K562 (cell line): Measurements from ENCODE around the gene STT3B. TPM values are rescaled to one million over a fixed set of nuclear protein-coding genes. Genes with fewer than 3 reads are reported as not detected.
A peak's percentile ranks its signal among the peaks of the same experiment; 100 is the strongest.
"Not testable (repeated sequence)": the region's sequence is repeated elsewhere in the genome, so short reads cannot be mapped to it uniquely, and the experiment has no call there.

Experiments
- ATAC-seq: fragments of 200-7000 bp; cut with Tn5 transposase; 3 replicates; pipeline ENCODE4 v1.9.1; 2020; ENCODE audit warnings: moderate library complexity
- BruUV-seq: library from RNA; stranded (reverse); fragments of 400-500 nt; replicated peaks from 2 replicates; lab custom pipeline; 2021; lab: Mats Ljungman, UMichigan
- CTCF ChIA-PET: fragments of 300-600 bp; formaldehyde crosslinking; extraction: SDS; loops from one replicate; lab custom pipeline; 2021; ENCODE audit warnings: low intra/inter-chr PET ratio; lab: Yijun Ruan, JAX
- POLR2A ChIA-PET: fragments of 300-600, 350-650 bp; sonication (Branson Sonifier 250); formaldehyde crosslinking; extraction: SDS; loops from one replicate; lab custom pipeline; 2021; ENCODE audit warnings: antibody characterized with exemption, inconsistent platforms; lab: Yijun Ruan, JAX
- DNase-seq, 4 experiments: peaks; one replicate each; pipeline versions ENCODE4 v3.0.0 to v3.0.0-alpha.2; 2011 to 2018; ENCODE audit warnings: low spot score in 3 of 4, mixed read lengths in 3 of 4; ENCODE audit errors: extremely low read depth in 1 of 4
- FAIRE-seq: peaks from 2 replicates; lab custom pipeline; 2011; peaks lifted over from hg19 to GRCh38; lab: Jason Lieb, UNC
- H2AFZ ChIP-seq: 2 replicates; pipeline ENCODE4 v1.6.0; 2011; ENCODE audit warnings: low read depth, low read length, control low read depth, inconsistent platforms
- H3K27ac ChIP-seq: fragments of 200-600 bp; 3 replicates; pipeline ENCODE4 v1.8.0; 2011; ENCODE audit warnings: low read depth, mild to moderate bottlenecking, control low read depth, inconsistent platforms, low read length, moderate library complexity, mixed read lengths; ENCODE audit errors: extremely low read depth
- H3K27me3 ChIP-seq, 2 experiments: fragments of 300-600 bp in 1 of 2; 2 replicates in 1 of 2; 3 replicates in 1 of 2; pipeline versions ENCODE4 v1.6.0 to v1.8.0; 2011; ENCODE audit warnings: inconsistent platforms in 2 of 2, low read length in 2 of 2, mild to moderate bottlenecking in 1 of 2, mixed read lengths in 1 of 2, moderate library complexity in 1 of 2; ENCODE audit not compliant: control insufficient read depth in 2 of 2, insufficient read depth in 2 of 2
- H3K36me3 ChIP-seq: fragments of 300-600 bp; 3 replicates; pipeline ENCODE4 v1.8.0; 2011; ENCODE audit warnings: mild to moderate bottlenecking, low read length, inconsistent platforms; ENCODE audit not compliant: control insufficient read depth, insufficient read depth
- H3K4me1 ChIP-seq, 2 experiments: fragments of 200-600 bp in 1 of 2; replicated peaks in 1 of 2; 2 replicates in 1 of 2; 3 replicates in 1 of 2; pipeline versions ENCODE4 v1.5.1 to v1.8.0; 2011; ENCODE audit warnings: inconsistent platforms in 2 of 2, low read length in 2 of 2, mild to moderate bottlenecking in 1 of 2, mixed read lengths in 1 of 2, moderate library complexity in 1 of 2; ENCODE audit not compliant: control insufficient read depth in 2 of 2, insufficient read depth in 2 of 2
- H3K4me2 ChIP-seq: 2 replicates; pipeline ENCODE4 v1.6.1; 2011; ENCODE audit warnings: low read length, control low read depth, inconsistent platforms, mixed read lengths; ENCODE audit not compliant: insufficient read depth
- H3K4me3 ChIP-seq: fragments of 200-600 bp; sonication (generic), shearing (Covaris generic); 2 replicates; pipeline ENCODE4 v1.5.1; 2016; ENCODE audit warnings: control low read depth, inconsistent platforms
- H3K79me2 ChIP-seq: fragments of 200-600 bp; 3 replicates; pipeline ENCODE4 v1.8.0; 2011; ENCODE audit warnings: low read length, inconsistent platforms; ENCODE audit not compliant: control insufficient read depth, insufficient read depth
- H3K9ac ChIP-seq, 2 experiments: 2 replicates each; pipeline versions ENCODE4 v1.6.0 to v1.6.1; 2011; ENCODE audit warnings: low read depth in 2 of 2, low read length in 2 of 2, control low read depth in 1 of 2, inconsistent platforms in 1 of 2, mild to moderate bottlenecking in 1 of 2, mixed read lengths in 1 of 2; ENCODE audit not compliant: insufficient read depth in 1 of 2
- H3K9me1 ChIP-seq: one replicate; pipeline ENCODE4 v1.6.0; 2011; ENCODE audit warnings: inconsistent platforms, mild to moderate bottlenecking, low read length, moderate library complexity; ENCODE audit not compliant: control insufficient read depth, insufficient read depth
- H3K9me3 ChIP-seq: replicated peaks from 2 replicates; pipeline ENCODE4 v1.5.1; 2011; ENCODE audit warnings: low read depth, low read length, inconsistent platforms; ENCODE audit not compliant: control insufficient read depth, insufficient read depth
- H4K20me1 ChIP-seq: replicated peaks from 2 replicates; pipeline ENCODE4 v1.6.1; 2011; ENCODE audit warnings: low read length, inconsistent platforms, mixed read lengths; ENCODE audit not compliant: control insufficient read depth, insufficient read depth
- CBX1 ChIP-seq: sonication (generic); IDR thresholded peaks from 2 replicates; pipeline ENCODE4 v1.6.1; 2016; ENCODE audit warnings: antibody characterized with exemption, low read depth, mild to moderate bottlenecking
- CBX3 ChIP-seq, 2 experiments: IDR thresholded peaks; 1 replicate in 1 of 2; 2 replicates in 1 of 2; pipeline ENCODE4 v1.6.1; 2012; ENCODE audit warnings: inconsistent platforms in 2 of 2, low read length in 2 of 2, borderline replicate concordance in 1 of 2, control low read depth in 1 of 2
- CBX5 ChIP-seq: IDR thresholded peaks from 2 replicates; pipeline ENCODE4 v1.6.1; 2014; ENCODE audit warnings: low read depth, borderline replicate concordance
- NUFIP1 ChIP-seq: fragments of 450-650 bp; IDR thresholded peaks from 2 replicates; pipeline ENCODE4 v1.6.1; 2018; ENCODE audit not compliant: partially characterized antibody
- SRF ChIP-seq, 2 experiments: fragments of 250-450, 450-650 bp in 1 of 2; sonication (Bioruptor Pico) in 1 of 2; sonication (generic) in 1 of 2; formaldehyde crosslinking; IDR thresholded peaks; 2 replicates each; pipeline versions ENCODE4 v1.5.0 to v1.5.1; 2020 to 2022; ENCODE audit warnings: mild to moderate bottlenecking in 1 of 2, missing genetic modification reagents in 1 of 2
- TRIM28 ChIP-seq: fragments of 450-650 bp; IDR thresholded peaks from 2 replicates; pipeline ENCODE4 v1.6.1; 2017
- ZFP36 ChIP-seq: fragments of 150-350 bp; IDR thresholded peaks from 2 replicates; pipeline ENCODE4 v1.6.1; 2018; ENCODE audit warnings: low read length, low read depth; ENCODE audit not compliant: partially characterized antibody
- WGBS: fragments of 100-300 bp; shearing (Covaris generic); methylation state at CpG from one replicate; pipeline ENCODE4 v1.1.6; 2016; ENCODE audit warnings: low coverage, mixed read lengths; ENCODE audit not compliant: insufficient coverage; ENCODE audit errors: missing lambda C conversion rate; 5-methylcytosine and 5-hydroxymethylcytosine counted together
- in situ Hi-C: fragments of 300-500 bp; cut with MboI; formaldehyde crosslinking; loops from 4 replicates; pipeline ENCODE4 v1.15.0; 2018; ENCODE audit warnings: inconsistent platforms, mixed read lengths
- intact Hi-C: fragments of 100-400 bp; cut with micrococcal nuclease; formaldehyde crosslinking; loops from 2 replicates; pipeline ENCODE4 v1.14.2; 2022
- polyA plus RNA-seq, 8 experiments: library from polyadenylated mRNA; depleted of rRNA in 4 of 8; stranded (reverse) in 5 of 8; unstranded in 3 of 8; fragments of >200 nt; fragmentation: Nextera tagmentation in 2 of 8; fragmentation: Illumina TruSeq in 1 of 8; extraction: Ambion mirVana in 2 of 8; extraction: Trizol in 1 of 8; gene quantifications; 2 replicates each; pipeline versions ENCODE4 v1.2.1 to v1.2.3, GENCODE V29; 2011 to 2014; ENCODE audit warnings: inconsistent platforms in 1 of 8, missing spikeins in 1 of 8
- total RNA-seq, 7 experiments: library from RNA; depleted of rRNA in 6 of 7; stranded (reverse); fragments of >200 nt in 6 of 7; fragmentation: Illumina TruSeq in 2 of 7; extraction: Trizol in 2 of 7; gene quantifications; 2 replicates each; pipeline versions ENCODE4 v1.2.1 to v1.2.3, GENCODE V29; 2011 to 2021; ENCODE audit warnings: low replicate concordance in 1 of 7
- TF ChIP-seq, protein P1 (sequence below): fragments of 450-650 bp; IDR thresholded peaks from 2 replicates; pipeline ENCODE4 v1.6.1; 2018; ENCODE audit warnings: mild to moderate bottlenecking, low read depth; ENCODE audit not compliant: partially characterized antibody

STT3B gene
- total and polyA plus RNA-seq, 9 of the 15 experiments (the other 6 are each of a cell fraction or from before 2014, with no cell fraction given) = 22.4 to 147 (median 100) TPM

DNA sequence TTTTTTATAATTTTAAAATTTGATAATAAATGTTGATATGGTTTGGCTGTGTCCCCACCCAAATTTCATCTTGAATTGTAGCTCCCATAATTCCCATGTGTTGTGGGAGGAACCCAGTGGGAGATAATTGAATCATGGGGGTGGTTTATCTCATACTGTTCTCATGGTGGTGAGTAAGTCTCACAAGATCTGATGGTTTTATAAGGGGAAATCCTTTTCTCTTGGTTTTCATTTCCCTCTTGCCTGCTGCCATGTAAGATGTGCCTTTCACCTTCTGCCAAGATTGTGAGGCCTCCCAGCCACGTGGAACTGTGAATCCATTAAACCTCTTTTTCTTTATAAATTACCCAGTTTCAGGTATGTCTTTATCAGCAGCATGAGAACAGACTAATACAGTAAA is 72.6 kb downstream of the STT3B start:
- H3K27ac ChIP-seq, FAIRE-seq, H4K20me1 ChIP-seq, H3K27me3 ChIP-seq, H3K9me1 ChIP-seq, DNase-seq, H3K4me3 ChIP-seq, POLR2A ChIA-PET, BruUV-seq, intact Hi-C loops, H2AFZ ChIP-seq, H3K4me1 ChIP-seq, CTCF ChIA-PET, H3K9me3 ChIP-seq, H3K4me2 ChIP-seq, H3K9ac ChIP-seq, ATAC-seq, in situ Hi-C loops: not testable (repeated sequence)
- peaks cover 42% of the 10 kb centered on the region; the same call in 2 of the 3 replicates for H3K36me3 ChIP-seq
- 85% methylated on average over 1 of the region's 1 CpG for WGBS
- peaks cover 23% of the 10 kb centered on the region; the same call in 2 of the 3 replicates for H3K79me2 ChIP-seq

DNA sequence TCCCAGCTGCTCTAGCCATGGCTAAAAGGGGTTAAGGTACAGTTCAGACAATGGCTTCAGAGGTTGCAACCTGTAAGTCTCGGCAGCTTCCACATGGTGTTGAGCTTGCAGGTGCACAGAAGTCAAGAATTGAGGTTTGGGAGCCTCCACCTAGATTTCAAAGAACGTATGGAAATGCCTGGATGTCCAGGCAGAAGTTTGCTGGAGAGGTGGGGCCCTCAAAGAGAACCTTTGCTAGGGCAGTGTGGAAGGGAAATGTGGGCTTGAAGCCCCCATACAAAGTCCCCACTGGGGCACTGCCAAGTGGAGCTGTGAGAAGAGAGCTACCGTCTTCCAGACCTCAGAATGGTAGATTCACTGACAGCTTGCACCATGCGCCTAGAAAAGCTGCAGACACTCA is 73.7 kb downstream of the STT3B start:
- peaks cover 9% of the 10 kb centered on the region for H3K9me3 ChIP-seq
- in situ Hi-C loops = no loop called here
- WGBS = 97% methylated on average over 4 of the region's 4 CpGs
- H3K27ac ChIP-seq = no peak overlapping the region
- FAIRE-seq (no peak), DNase-seq (peak in 1 of 4 experiments; percentile 37)
- no TSS peak for BruUV-seq
- H3K79me2 ChIP-seq = peaks cover 33% of the 10 kb centered on the region; the same call in 2 of the 3 replicates
- H3K4me1 ChIP-seq = no peaks in the 10 kb centered on the region
- H4K20me1 ChIP-seq = no peaks in the 10 kb centered on the region
- no peaks in the 10 kb centered on the region for H3K9me1 ChIP-seq
- H2AFZ ChIP-seq = no peak overlapping the region
- peak; percentile 72 for TF ChIP-seq ZFP36
- peak; percentile 95 for TF ChIP-seq CBX5
- peak; percentile 82 for TF ChIP-seq CBX1
- TF ChIP-seq, protein P1, sequence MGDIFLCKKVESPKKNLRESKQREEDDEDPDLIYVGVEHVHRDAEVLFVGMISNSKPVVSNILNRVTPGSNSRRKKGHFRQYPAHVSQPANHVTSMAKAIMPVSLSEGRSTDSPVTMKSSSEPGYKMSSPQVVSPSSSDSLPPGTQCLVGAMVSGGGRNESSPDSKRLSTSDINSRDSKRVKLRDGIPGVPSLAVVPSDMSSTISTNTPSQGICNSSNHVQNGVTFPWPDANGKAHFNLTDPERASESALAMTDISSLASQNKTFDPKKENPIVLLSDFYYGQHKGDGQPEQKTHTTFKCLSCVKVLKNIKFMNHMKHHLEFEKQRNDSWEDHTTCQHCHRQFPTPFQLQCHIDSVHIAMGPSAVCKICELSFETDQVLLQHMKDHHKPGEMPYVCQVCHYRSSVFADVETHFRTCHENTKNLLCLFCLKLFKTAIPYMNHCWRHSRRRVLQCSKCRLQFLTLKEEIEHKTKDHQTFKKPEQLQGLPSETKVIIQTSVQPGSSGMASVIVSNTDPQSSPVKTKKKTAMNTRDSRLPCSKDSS = peak; percentile 88
- no peak for TF ChIP-seq NUFIP1
- TF ChIP-seq SRF (CRISPR knock-in tag; IDR thresholded peaks at IDR 0.05) = no peak
- peak in 1 of 2 experiments; percentile 92; a peak in 2 of 3 replicates for TF ChIP-seq CBX3 (IDR thresholded peaks at IDR 0.05; ENCODE audit: borderline replicate concordance in 1 of 2, low read length in 2 of 2)
- peak; percentile 91 for TF ChIP-seq TRIM28
- TF ChIP-seq, all 486 proteins: peak for 6
- ChIA-PET CTCF (no interaction called here), POLR2A (no interaction called here)
- H3K27me3 ChIP-seq = no peaks in the 10 kb centered on the region
- H3K9ac ChIP-seq = no peak overlapping the region
- intact Hi-C loops = no loop called here
- ATAC-seq = no peak
- H3K4me2 ChIP-seq = no peak overlapping the region
- no peak overlapping the region for H3K4me3 ChIP-seq
- peaks cover 32% of the 10 kb centered on the region; the same call in 2 of the 3 replicates for H3K36me3 ChIP-seq
